NB4 (cell line): Measurements from ENCODE around the gene HES6.

Source experiments
- CTCF ChIP-seq: IDR thresholded peaks from one replicate; pipeline ENCODE4 v1.5.1; 2012; ENCODE audit warnings: low read depth, low read length
- MYC ChIP-seq: IDR thresholded peaks from 2 replicates; pipeline ENCODE4 v1.6.1; 2011; ENCODE audit warnings: low read depth, low read length
- POLR2A ChIP-seq: IDR thresholded peaks from 2 replicates; pipeline ENCODE4 v1.6.1; 2011; ENCODE audit warnings: mild to moderate bottlenecking; ENCODE audit not compliant: insufficient read length; ENCODE audit errors: extremely low read depth

DNA sequence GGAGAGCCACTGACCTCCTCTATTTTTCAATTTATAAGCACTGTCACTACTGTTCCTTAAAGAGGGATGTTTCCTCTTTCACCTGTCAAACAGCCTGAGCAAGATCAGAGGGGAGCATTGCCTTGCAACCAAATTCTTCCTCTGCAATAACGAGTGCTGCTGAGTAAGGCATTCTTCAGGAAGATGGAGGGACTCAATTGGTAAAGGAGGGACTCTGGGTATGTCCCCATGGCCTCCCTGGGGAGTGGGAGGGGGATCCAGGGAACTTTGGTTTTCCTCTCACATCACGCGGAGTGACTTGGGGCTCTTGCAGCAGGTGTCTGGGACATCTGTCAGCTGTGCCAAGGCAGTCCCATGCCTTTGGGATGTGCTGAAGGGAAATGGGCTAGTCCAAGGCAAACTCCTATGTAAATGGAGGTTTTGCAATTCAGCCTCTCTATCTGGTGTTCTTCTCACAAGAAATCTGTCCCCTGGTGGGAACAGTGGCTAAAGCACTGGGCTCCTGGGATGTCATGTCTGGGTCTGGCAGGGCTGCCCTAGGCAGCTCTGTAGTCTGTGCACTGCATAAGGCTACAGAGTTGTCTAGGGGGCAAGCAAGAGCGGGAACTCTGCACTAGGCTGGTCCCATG lies 14.4 kb upstream of the HES6 start:
- TF ChIP-seq CTCF, result no peak
- TF ChIP-seq POLR2A, result no peak
- TF ChIP-seq MYC, result no peak
